Mucosa of rectum (tissue), 2 donors: ENCODE data around the gene REC114.
"Not testable (repeated sequence)": the region's sequence is repeated elsewhere in the genome, so short reads cannot be mapped to it uniquely, and the experiment has no call there.

Experiments used
- H3K27ac ChIP-seq, 2 donors: one replicate each; pipeline ENCODE4 v1.7.0; 2013; ENCODE audit warnings: inconsistent platforms in 2 of 2, low read depth in 2 of 2, low read length in 2 of 2
- H3K27me3 ChIP-seq, 2 donors: one replicate each; pipeline ENCODE4 v1.7.0; 2013; ENCODE audit warnings: low read length in 2 of 2; ENCODE audit not compliant: control insufficient read depth in 2 of 2, insufficient read depth in 2 of 2
- H3K36me3 ChIP-seq, 2 donors: one replicate each; pipeline ENCODE4 v1.7.0; 2013; ENCODE audit warnings: low read length in 2 of 2; ENCODE audit not compliant: control insufficient read depth in 2 of 2, insufficient read depth in 2 of 2
- H3K4me1 ChIP-seq, 2 donors: one replicate each; pipeline ENCODE4 v1.7.0; 2013; ENCODE audit warnings: low read length in 2 of 2, mild to moderate bottlenecking in 1 of 2; ENCODE audit not compliant: control insufficient read depth in 2 of 2, insufficient read depth in 2 of 2
- H3K4me3 ChIP-seq, 2 donors: one replicate each; pipeline ENCODE4 v1.7.0; 2013; ENCODE audit warnings: low read length in 2 of 2
- H3K9ac ChIP-seq, 2 donors: one replicate each; pipeline ENCODE4 v1.7.0; 2013; ENCODE audit warnings: low read length in 2 of 2, low read depth in 1 of 2, mild to moderate bottlenecking in 1 of 2
- H3K9me3 ChIP-seq, 2 donors: one replicate each; pipeline ENCODE4 v1.7.0; 2013; ENCODE audit warnings: low read length in 2 of 2; ENCODE audit not compliant: control insufficient read depth in 2 of 2
- donor health status: healthy.
- donor health status: Normal muscosa, but diverticular disease.

The REC114 gene

DNA sequence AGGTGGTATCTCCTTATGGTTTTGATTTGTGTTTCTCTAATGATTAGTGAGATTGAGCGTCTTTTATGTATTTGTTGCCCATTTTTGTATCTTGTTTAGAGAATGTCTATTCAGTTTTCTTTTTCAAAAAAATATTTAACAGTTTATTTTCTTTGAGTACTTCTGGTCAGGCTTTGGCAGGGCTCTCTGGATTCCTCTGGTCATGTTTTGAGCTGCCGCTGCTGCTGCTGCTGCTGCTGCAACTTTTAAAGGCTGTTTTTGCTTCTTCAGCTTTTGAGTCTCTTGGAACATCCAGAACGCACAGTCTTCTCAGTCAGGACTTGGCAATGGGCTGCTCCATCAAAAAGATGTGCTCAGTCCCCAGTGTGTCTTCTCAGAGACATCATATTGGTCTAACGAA, 40.1 kb downstream of the REC114 start:
- Histone ChIP-seq H3K9me3 (no peaks in the 10 kb centered on the region), H3K4me1 (no peaks in the 10 kb centered on the region), H3K27ac (no peak overlapping the region), H3K9ac (no peak overlapping the region), H3K4me3 (no peak overlapping the region), H3K27me3 (no peaks in the 10 kb centered on the region), H3K36me3 (no peaks in the 10 kb centered on the region)

DNA sequence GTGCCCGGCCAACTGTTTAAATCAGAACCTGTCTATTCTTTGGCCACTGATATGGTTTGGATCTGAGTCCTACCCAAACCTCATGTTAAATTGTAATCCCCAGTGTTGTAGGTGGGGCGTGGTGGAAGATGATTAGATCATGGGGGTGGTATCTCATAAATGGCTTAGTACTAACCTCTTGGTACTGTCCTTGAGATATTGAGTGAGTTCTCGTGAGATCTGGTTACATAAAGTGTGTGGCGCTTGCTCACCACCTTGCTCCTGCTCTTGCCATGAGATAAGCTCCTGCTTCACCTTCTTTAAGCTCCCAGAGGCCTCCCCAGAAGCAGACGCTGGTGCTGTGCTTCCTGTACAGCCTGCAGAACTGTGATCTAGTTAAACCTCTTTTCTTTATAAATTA, 42.4 kb downstream of the REC114 start:
- Histone ChIP-seq H3K36me3 (no peaks in the 10 kb centered on the region), H3K27ac (no peak overlapping the region), H3K4me3 (no peak overlapping the region), H3K27me3 (no peaks in the 10 kb centered on the region), H3K9ac (no peak overlapping the region), H3K9me3 (no peaks in the 10 kb centered on the region), H3K4me1 (no peaks in the 10 kb centered on the region)

DNA sequence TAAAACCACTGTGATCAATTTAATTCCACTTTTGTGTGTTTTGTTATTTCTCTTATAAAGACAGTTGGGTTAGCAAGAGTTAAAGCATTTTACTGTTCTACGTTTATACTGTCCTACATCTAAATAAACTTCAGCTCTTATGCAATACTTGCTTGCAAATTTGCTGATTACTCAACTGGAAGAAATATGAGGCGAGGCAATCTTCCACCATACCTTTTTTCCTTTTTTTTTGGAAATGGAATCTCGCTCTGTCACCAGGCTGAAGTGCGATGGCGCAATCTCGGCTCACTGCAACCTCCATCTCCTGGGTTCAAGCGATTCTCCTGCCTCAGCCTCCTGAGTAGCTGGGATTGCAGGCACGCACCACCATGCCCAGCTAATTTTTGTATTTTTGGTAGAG, 42.9 kb downstream of the REC114 start:
- H3K4me3 ChIP-seq, H3K9me3 ChIP-seq, H3K9ac ChIP-seq, H3K27ac ChIP-seq, H3K27me3 ChIP-seq, H3K4me1 ChIP-seq, H3K36me3 ChIP-seq: not testable (repeated sequence)

DNA sequence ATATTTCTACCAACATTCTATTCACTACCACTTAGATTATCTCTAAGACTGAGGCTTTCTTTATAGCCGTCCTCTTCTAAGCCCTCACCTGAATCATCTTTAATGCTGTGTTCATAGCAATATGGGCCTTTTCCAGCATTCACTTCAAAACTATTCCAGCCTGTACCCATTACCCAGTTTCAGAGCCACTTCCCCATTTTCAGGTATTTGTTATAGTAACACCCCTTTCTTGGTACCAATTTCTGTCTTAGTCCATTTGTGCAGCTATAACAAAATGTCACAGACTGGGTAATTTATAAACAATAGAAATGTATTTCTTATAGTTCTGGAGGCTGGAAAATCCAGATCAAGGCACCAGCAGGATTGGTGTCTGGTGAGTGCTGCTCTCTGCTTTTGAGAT, 45.7 kb downstream of the REC114 start:
- H3K4me3 ChIP-seq, result no peak overlapping the region
- H3K27me3 ChIP-seq, result no peaks in the 10 kb centered on the region
- no peak overlapping the region for H3K9ac ChIP-seq
- H3K27ac ChIP-seq, result no peak overlapping the region
- H3K4me1 ChIP-seq, result no peaks in the 10 kb centered on the region
- no peaks in the 10 kb centered on the region for H3K9me3 ChIP-seq
- H3K36me3 ChIP-seq, result no peaks in the 10 kb centered on the region

DNA sequence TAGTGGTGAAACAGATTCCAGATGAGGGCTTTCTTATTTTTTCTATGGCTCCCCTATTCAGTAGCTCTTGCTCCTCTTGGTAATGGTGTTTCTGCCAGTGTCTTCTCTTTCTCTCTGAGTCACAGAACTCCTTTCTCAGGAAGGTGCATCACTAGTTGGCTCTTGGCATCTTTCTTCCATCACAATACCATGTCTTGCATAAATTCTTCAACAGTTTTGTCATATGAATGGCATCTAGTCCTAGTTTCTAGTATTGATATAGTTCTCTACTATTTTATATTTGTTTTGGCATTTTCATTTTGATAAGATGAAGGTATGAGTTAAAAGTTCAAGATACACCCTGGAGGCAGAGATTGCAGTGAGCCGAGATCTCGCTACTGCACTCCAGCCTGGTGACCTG, 51.0 kb downstream of the REC114 start:
- Histone ChIP-seq H3K4me3 (no peak overlapping the region), H3K9me3 (no peaks in the 10 kb centered on the region), H3K9ac (no peak overlapping the region), H3K27ac (no peak overlapping the region), H3K27me3 (no peaks in the 10 kb centered on the region), H3K36me3 (no peaks in the 10 kb centered on the region), H3K4me1 (no peaks in the 10 kb centered on the region)

DNA sequence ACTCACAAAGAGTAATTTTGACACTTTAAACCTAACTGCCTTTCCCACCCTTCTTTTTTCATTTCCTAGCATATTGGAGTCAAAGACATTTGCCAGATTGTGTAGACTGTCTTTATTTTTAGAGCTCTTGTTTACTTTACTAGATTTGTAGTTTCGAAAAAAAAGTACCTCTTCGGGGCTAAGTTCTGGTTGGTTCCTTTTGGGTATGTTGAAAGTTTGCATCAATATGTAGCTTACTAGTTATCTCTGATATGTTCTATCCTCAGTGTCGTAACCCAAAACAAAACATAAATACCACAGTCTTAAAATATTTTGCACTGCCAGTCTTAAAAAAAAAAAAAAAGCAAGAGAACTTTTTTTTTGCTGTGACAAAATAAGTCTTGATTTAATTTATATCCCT, 52.2 kb downstream of the REC114 start:
- Histone ChIP-seq H3K36me3 (no peaks in the 10 kb centered on the region), H3K27ac (no peak overlapping the region), H3K9ac (no peak overlapping the region), H3K27me3 (no peaks in the 10 kb centered on the region), H3K4me1 (no peaks in the 10 kb centered on the region), H3K9me3 (no peaks in the 10 kb centered on the region), H3K4me3 (no peak overlapping the region)

DNA sequence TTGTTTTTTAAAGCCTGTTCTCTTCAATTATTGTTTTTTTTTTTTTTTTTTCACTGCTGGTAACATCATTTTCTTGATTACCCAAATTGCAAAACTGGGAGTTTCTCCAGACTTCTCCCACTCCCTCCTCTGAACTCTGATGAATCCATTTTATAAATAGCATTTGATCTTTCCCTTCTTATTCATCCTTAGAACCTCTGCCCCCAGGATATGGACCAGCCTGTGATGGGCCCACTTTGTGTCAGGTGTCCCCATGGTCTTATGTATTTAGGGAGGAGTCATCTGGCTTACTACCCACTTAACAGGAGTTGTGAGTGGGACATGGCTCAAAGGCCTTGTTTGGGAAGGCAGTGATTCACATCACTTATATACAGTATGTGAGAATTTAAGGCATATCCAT, 57.7 kb downstream of the REC114 start:
- no peak overlapping the region for H3K9ac ChIP-seq
- no peak overlapping the region for H3K4me3 ChIP-seq
- H3K4me1 ChIP-seq, result no peaks in the 10 kb centered on the region
- H3K27ac ChIP-seq, result no peak overlapping the region
- H3K9me3 ChIP-seq, result no peaks in the 10 kb centered on the region
- H3K36me3 ChIP-seq, result no peaks in the 10 kb centered on the region
- H3K27me3 ChIP-seq, result no peaks in the 10 kb centered on the region

DNA sequence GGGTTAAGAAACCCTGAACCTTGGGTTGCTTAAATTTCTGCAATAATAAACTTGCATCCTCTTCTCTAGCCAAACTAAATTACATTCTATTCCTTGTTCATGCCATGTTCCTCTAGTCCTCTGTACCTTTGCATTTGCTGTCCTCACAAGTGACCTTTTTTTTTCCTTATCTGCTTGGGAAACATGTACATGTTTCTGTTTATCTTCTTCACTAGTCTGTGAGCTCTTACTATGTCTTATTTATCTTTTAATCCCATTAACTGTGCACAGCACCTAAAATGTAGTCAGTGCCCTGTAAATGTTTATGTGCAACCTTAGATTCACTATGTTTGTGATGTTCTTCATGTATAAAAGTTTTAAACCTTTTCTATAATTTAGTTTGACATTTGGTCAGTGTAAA, 61.9 kb downstream of the REC114 start:
- Histone ChIP-seq H3K27me3 (no peaks in the 10 kb centered on the region), H3K9me3 (no peaks in the 10 kb centered on the region), H3K36me3 (no peaks in the 10 kb centered on the region), H3K4me3 (no peak overlapping the region), H3K27ac (no peak overlapping the region), H3K9ac (no peak overlapping the region), H3K4me1 (no peaks in the 10 kb centered on the region)

DNA sequence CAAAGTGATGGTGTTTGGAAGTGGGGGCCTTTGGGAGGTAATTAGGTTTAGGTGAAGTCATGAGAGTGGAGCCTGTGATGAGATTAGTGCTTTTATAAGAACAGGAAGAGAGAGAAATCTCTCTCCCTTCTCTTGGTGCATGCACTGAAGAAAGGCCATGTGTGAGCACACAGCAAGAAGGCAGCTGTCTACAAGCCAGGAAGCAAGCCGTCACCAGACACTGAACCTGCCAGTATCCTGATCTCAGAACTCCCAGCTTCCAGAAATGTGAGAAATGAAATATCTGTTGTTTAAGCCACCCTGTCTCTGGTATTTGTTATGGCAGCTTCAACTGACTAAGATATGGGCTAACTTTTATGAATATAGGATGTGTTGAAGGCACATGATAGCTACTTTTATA, 72.6 kb downstream of the REC114 start:
- H3K27ac ChIP-seq, result no peak overlapping the region
- no peak overlapping the region for H3K9ac ChIP-seq
- no peaks in the 10 kb centered on the region for H3K4me1 ChIP-seq
- H3K4me3 ChIP-seq, result no peak overlapping the region
- no peaks in the 10 kb centered on the region for H3K9me3 ChIP-seq
- H3K36me3 ChIP-seq, result no peaks in the 10 kb centered on the region
- H3K27me3 ChIP-seq, result no peaks in the 10 kb centered on the region

DNA sequence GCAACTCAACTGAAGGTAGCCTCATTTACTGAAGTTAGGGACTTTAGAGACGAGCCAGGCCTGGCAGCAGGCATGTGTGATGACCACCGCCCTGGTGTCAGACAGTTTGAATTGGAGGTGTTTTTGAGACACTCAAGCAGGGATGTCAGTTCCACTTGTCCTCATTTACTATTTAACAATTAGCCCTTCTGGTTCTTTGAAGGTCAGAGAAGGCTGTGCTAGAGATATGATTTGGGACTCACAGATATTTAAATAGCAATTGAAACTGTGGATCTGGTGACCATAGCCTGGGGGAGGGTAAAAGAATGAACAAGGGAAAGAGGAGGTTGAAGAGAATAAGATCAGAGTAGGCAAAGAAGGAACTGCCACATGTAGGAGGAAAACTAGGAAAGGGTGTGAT, 74.6 kb downstream of the REC114 start:
- Histone ChIP-seq H3K9me3 (no peaks in the 10 kb centered on the region), H3K4me3 (no peak overlapping the region), H3K4me1 (no peaks in the 10 kb centered on the region), H3K9ac (no peak overlapping the region), H3K27me3 (no peaks in the 10 kb centered on the region), H3K36me3 (no peaks in the 10 kb centered on the region), H3K27ac (no peak overlapping the region)

DNA sequence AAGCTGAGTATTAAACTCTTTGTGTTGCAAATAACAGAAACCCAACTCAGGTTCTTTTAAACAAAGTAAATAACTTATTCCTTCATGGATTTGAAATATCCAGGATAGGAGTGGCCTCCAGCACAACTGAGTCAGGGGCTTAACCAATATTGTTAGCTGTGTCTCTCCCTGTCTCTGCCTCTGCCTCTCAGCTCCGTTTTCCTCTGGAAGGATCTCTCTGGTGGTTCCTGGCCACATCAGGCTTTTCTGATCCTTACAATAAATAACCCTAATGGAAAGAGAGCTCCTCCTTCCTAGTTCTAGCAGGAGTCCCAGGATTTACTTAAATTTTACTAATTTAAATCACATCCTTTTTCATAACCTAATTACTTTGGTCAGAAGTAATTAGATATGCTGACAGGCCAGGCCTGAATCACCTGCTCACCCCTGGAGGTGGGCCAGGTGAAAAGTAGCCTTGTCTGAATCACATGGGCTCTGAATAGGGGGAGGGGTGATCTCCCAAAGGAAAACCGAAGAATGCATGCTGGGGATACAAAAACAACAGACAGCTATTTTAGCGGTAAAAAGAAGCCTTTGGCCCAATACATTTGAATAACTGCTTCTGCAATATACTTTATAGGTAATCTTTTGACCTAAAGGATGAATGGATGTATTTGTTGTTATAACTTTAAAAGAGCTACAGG, 75.4 kb downstream of the REC114 start:
- H3K27ac ChIP-seq, result no peak overlapping the region
- H3K9ac ChIP-seq, result no peak overlapping the region
- H3K4me3 ChIP-seq, result no peak overlapping the region
- H3K27me3 ChIP-seq, result no peaks in the 10 kb centered on the region
- H3K36me3 ChIP-seq, result no peaks in the 10 kb centered on the region
- no peaks in the 10 kb centered on the region for H3K9me3 ChIP-seq
- H3K4me1 ChIP-seq, result no peaks in the 10 kb centered on the region
